ENCODE results near the gene SLC6A1.

The SLC6A1 gene

GRCh38 chr3:11047500-11047899, 55.0 kb downstream of the SLC6A1 start:
- no peak for TF ChIP-seq CTCF (IDR thresholded peaks at IDR 0.05)

GRCh38 chr3:11050666-11051323, 58.2 kb downstream of the SLC6A1 start:
- TF ChIP-seq CTCF (IDR thresholded peaks at IDR 0.05): no peak

GRCh38 chr3:11053926-11054503, 61.5 kb downstream of the SLC6A1 start:
- TF ChIP-seq CTCF (IDR thresholded peaks at IDR 0.05): no peak

- no peak for TF ChIP-seq CTCF (IDR thresholded peaks at IDR 0.05)
Measured at GRCh38 chr3:11054739-11055438, 62.3 kb downstream of the SLC6A1 start.

- no peak for TF ChIP-seq CTCF (IDR thresholded peaks at IDR 0.05)
Measured at GRCh38 chr3:11055496-11055895, 62.9 kb downstream of the SLC6A1 start.

GRCh38 chr3:11056531-11057050, 64.0 kb downstream of the SLC6A1 start:
- TF ChIP-seq CTCF (IDR thresholded peaks at IDR 0.05): no peak

GRCh38 chr3:11057655-11058054, 65.1 kb downstream of the SLC6A1 start:
- TF ChIP-seq CTCF (IDR thresholded peaks at IDR 0.05): no peak

Data from LNCAP (cell line).